ENCODE measurements around the gene BST1.

The BST1 gene

GRCh38 chr4:15735536-15735935 lies 32.7 kb downstream of the BST1 start:
- no peaks in the 10 kb centered on the region for H3K36me3 ChIP-seq (ENCODE audit: low read depth)
- no peaks in the 10 kb centered on the region for H3K4me1 ChIP-seq (ENCODE audit: insufficient read depth, poor library complexity, severe bottlenecking)
- TF ChIP-seq, protein P1, sequence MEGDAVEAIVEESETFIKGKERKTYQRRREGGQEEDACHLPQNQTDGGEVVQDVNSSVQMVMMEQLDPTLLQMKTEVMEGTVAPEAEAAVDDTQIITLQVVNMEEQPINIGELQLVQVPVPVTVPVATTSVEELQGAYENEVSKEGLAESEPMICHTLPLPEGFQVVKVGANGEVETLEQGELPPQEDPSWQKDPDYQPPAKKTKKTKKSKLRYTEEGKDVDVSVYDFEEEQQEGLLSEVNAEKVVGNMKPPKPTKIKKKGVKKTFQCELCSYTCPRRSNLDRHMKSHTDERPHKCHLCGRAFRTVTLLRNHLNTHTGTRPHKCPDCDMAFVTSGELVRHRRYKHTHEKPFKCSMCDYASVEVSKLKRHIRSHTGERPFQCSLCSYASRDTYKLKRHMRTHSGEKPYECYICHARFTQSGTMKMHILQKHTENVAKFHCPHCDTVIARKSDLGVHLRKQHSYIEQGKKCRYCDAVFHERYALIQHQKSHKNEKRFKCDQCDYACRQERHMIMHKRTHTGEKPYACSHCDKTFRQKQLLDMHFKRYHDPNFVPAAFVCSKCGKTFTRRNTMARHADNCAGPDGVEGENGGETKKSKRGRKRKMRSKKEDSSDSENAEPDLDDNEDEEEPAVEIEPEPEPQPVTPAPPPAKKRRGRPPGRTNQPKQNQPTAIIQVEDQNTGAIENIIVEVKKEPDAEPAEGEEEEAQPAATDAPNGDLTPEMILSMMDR (IDR thresholded peaks at IDR 0.05; ENCODE audit: poor library complexity, severe bottlenecking) = no peak
- H3K9me3 ChIP-seq (ENCODE audit: severe bottlenecking) = no peaks in the 10 kb centered on the region
- ATAC-seq (ENCODE audit: low read depth) = no peak
- no peaks in the 10 kb centered on the region for H3K27me3 ChIP-seq (ENCODE audit: insufficient read depth, poor library complexity, severe bottlenecking)
- DNase-seq (ENCODE audit: low spot score) = no peak
- no peak overlapping the region for H3K4me3 ChIP-seq (ENCODE audit: severe bottlenecking)
- H3K27ac ChIP-seq (ENCODE audit: poor library complexity, severe bottlenecking) = no peak overlapping the region

DNA sequence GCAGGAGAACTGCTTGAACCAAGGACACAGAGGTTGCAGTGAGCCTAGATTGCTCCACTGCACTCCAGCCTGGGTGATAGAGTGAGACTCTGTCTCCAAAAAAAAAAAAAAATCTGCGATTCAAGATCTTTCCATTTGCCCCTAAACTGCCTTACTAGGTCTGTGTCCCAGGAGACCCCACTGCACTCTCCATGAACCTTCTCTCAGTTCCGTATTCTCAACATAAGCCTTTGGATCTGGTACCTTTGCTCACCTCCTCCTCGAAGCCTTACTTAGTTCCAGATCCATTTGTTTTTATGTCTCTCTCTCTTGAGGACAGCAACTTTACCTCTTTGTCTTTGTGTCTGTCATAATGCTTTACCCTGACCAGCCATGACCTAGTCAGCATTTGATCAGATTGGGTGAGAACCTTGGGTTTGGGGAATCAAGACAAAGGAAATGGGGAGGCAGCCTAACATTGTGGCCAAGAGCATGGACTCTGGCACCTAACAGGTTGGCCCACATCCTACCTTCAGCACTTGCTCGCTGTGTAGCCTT lies 33.7 kb downstream of the BST1 start:
- no peaks in the 10 kb centered on the region for H3K9me3 ChIP-seq (ENCODE audit: severe bottlenecking)
- no peaks in the 10 kb centered on the region for H3K27me3 ChIP-seq (ENCODE audit: insufficient read depth, poor library complexity, severe bottlenecking)
- no peak overlapping the region for H3K27ac ChIP-seq (ENCODE audit: poor library complexity, severe bottlenecking)
- no peak for DNase-seq (ENCODE audit: low spot score)
- no peak for ATAC-seq (ENCODE audit: low read depth)
- H3K4me1 ChIP-seq (ENCODE audit: insufficient read depth, poor library complexity, severe bottlenecking) = no peaks in the 10 kb centered on the region
- no peaks in the 10 kb centered on the region for H3K36me3 ChIP-seq (ENCODE audit: low read depth)
- TF ChIP-seq, protein P1 (IDR thresholded peaks at IDR 0.05; ENCODE audit: poor library complexity, severe bottlenecking) = no peak
- H3K4me3 ChIP-seq (ENCODE audit: severe bottlenecking) = no peak overlapping the region

- no peak for DNase-seq (ENCODE audit: low spot score)
- TF ChIP-seq, protein P1 (IDR thresholded peaks at IDR 0.05; ENCODE audit: poor library complexity, severe bottlenecking) = no peak
- H3K36me3 ChIP-seq (ENCODE audit: low read depth) = no peaks in the 10 kb centered on the region
- no peak overlapping the region for H3K4me3 ChIP-seq (ENCODE audit: severe bottlenecking)
- no peak overlapping the region for H3K27ac ChIP-seq (ENCODE audit: poor library complexity, severe bottlenecking)
- H3K9me3 ChIP-seq (ENCODE audit: severe bottlenecking) = no peaks in the 10 kb centered on the region
- no peaks in the 10 kb centered on the region for H3K27me3 ChIP-seq (ENCODE audit: insufficient read depth, poor library complexity, severe bottlenecking)
- no peaks in the 10 kb centered on the region for H3K4me1 ChIP-seq (ENCODE audit: insufficient read depth, poor library complexity, severe bottlenecking)
- ATAC-seq (ENCODE audit: low read depth) = no peak
Measured at GRCh38 chr4:15737255-15737654, 34.4 kb downstream of the BST1 start.

DNA sequence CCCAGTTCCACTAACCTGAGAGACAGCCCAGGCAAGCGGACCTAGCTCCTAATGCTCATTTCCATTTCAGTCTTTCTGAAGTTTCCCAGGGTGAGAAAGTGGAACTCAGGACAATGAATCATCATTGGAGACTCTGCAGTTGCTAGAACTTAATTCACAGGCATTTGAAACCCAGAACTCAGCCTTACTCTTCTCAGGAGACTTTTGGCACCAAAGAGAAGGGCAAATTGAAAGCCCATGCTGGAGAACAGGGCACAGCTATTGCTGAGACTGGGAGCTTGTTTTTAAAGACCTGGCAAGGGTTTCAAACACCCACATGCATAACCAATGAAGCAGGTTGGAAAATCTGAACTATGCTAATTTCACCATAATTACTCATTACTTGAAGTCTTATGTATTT lies 36.0 kb downstream of the BST1 start:
- ATAC-seq (ENCODE audit: low read depth) (no peak), DNase-seq (ENCODE audit: low spot score) (no peak)
- Histone ChIP-seq H3K36me3 (ENCODE audit: low read depth) (no peaks in the 10 kb centered on the region), H3K9me3 (ENCODE audit: severe bottlenecking) (peaks cover 2% of the 10 kb centered on the region), H3K27ac (ENCODE audit: poor library complexity, severe bottlenecking) (no peak overlapping the region), H3K4me1 (ENCODE audit: insufficient read depth, poor library complexity, severe bottlenecking) (no peaks in the 10 kb centered on the region), H3K4me3 (ENCODE audit: severe bottlenecking) (no peak overlapping the region), H3K27me3 (ENCODE audit: insufficient read depth, poor library complexity, severe bottlenecking) (no peaks in the 10 kb centered on the region)
- TF ChIP-seq, protein P1 (IDR thresholded peaks at IDR 0.05; ENCODE audit: poor library complexity, severe bottlenecking) = no peak

GRCh38 chr4:15740764-15741404 lies 38.0 kb downstream of the BST1 start:
- H3K27ac ChIP-seq (ENCODE audit: poor library complexity, severe bottlenecking) = no peak overlapping the region
- no peaks in the 10 kb centered on the region for H3K4me1 ChIP-seq (ENCODE audit: insufficient read depth, poor library complexity, severe bottlenecking)
- no peak for ATAC-seq (ENCODE audit: low read depth)
- H3K27me3 ChIP-seq (ENCODE audit: insufficient read depth, poor library complexity, severe bottlenecking) = no peaks in the 10 kb centered on the region
- DNase-seq (ENCODE audit: low spot score) = no peak
- H3K4me3 ChIP-seq (ENCODE audit: severe bottlenecking) = no peak overlapping the region
- peaks cover 2% of the 10 kb centered on the region for H3K9me3 ChIP-seq (ENCODE audit: severe bottlenecking)
- TF ChIP-seq, protein P1 (IDR thresholded peaks at IDR 0.05; ENCODE audit: poor library complexity, severe bottlenecking) = no peak
- no peaks in the 10 kb centered on the region for H3K36me3 ChIP-seq (ENCODE audit: low read depth)

Measured in RWPE2 (cell line).